Right lobe of liver (tissue), 6 donors: ENCODE data around the gene PDZD2. TPM values are rescaled to one million over a fixed set of nuclear protein-coding genes. Genes with fewer than 3 reads are reported as not detected.

Source experiments
- ATAC-seq, 4 donors: fragments of 200-7000 bp; cut with Tn5 transposase; one replicate each; pipeline ENCODE4 v1.9.1; 2020; ENCODE audit warnings: mild to moderate bottlenecking in 4 of 4, moderate library complexity in 4 of 4
- DNase-seq, 3 donors: peaks; one replicate each; pipeline ENCODE4 v3.0.0-alpha.2; 2020
- H3K27ac ChIP-seq, 3 donors: fragments of 200-600 bp; one replicate each; pipeline ENCODE4 v1.8.0; 2022
- H3K27me3 ChIP-seq, 2 donors: fragments of 200-600 bp; one replicate each; pipeline ENCODE4 v1.8.0; 2022
- H3K36me3 ChIP-seq, 4 donors: fragments of 200-600 bp; sonication (generic) in 1 of 4; one replicate each; pipeline versions ENCODE4 v1.5.1 to v1.8.0; 2017 to 2022; ENCODE audit warnings: control low read depth in 1 of 4
- H3K4me1 ChIP-seq, 4 donors: fragments of 200-600 bp; sonication (generic) in 1 of 4; one replicate each; pipeline versions ENCODE4 v1.5.1 to v1.8.0; 2017 to 2022; ENCODE audit warnings: control low read depth in 1 of 4
- H3K4me3 ChIP-seq, 3 donors: fragments of 200-600 bp; one replicate each; pipeline ENCODE4 v1.8.0; 2022
- H3K9me3 ChIP-seq, 4 donors: fragments of 200-600 bp; sonication (generic) in 1 of 4; one replicate each; pipeline versions ENCODE4 v1.5.1 to v1.8.0; 2017 to 2022; ENCODE audit warnings: control low read depth in 1 of 4
- CTCF ChIP-seq, 4 donors: fragments of 200-600 bp in 3 of 4; fragments of 450-650 bp in 1 of 4; IDR thresholded peaks; one replicate each; pipeline versions ENCODE4 v1.5.1 to v1.8.0; 2016 to 2022; ENCODE audit warnings: antibody characterized with exemption in 4 of 4, mild to moderate bottlenecking in 2 of 4
- POLR2A ChIP-seq: fragments of 450-650 bp; IDR thresholded peaks from one replicate; pipeline ENCODE4 v1.6.1; 2017; ENCODE audit warnings: antibody characterized with exemption, mild to moderate bottlenecking
- WGBS: methylation state at CpG from one replicate; pipeline ENCODE4 v1.1.6; 2018; ENCODE audit warnings: low coverage, low lambda C conversion rate; ENCODE audit not compliant: insufficient coverage; ENCODE audit errors: missing lambda C conversion rate; 5-methylcytosine and 5-hydroxymethylcytosine counted together
- intact Hi-C, 2 donors: fragments of 100-400 bp; cut with DNase I; formaldehyde crosslinking; loops; one replicate each; pipeline versions ENCODE4 v1.11.2 to v1.14.1; 2022
- total RNA-seq, 6 experiments: library from RNA; depleted of rRNA in 2 of 6; stranded (reverse); fragments of >200 nt in 2 of 6; fragmentation: NEBNext Ultra II Directional in 3 of 6; extraction: Animal tissue kit (Norgen Biotek cat#: 25700) in 3 of 6; gene quantifications; one replicate each; pipeline versions ENCODE4 v1.1.0 to v1.2.4, GENCODE V29; 2016 to 2023
- donor health status: DM: no; HTN: yes; CAD: no.
- donor health status: DM: no; HTN: no; CAD: no.
- donor health status: DM: no; HTN: no; CAD: no.
- donor health status: DM: no; HTN: yes; CAD: no.
- donor health status: DM: no; HTN: yes; CAD: no.

The PDZD2 gene
- total RNA-seq, 6 experiments from 2014 or later = 0.43 to 1.9 (median 0.88) TPM

GRCh38 chr5:32145378-32145777 is 506.4 kb downstream of the PDZD2 start:
- H3K27ac ChIP-seq = no peak overlapping the region
- ATAC-seq = no peak
- no peaks in the 10 kb centered on the region for H3K27me3 ChIP-seq
- no peak overlapping the region for H3K4me3 ChIP-seq
- TF ChIP-seq POLR2A (no peak), CTCF (IDR thresholded peaks at IDR 0.05) (no peak)
- DNase-seq = no peak
- H3K36me3 ChIP-seq = no peaks in the 10 kb centered on the region
- H3K4me1 ChIP-seq = peaks cover 0 to 50% (median 27%) of the 10 kb centered on the region in 4 donors
- WGBS = 49% methylated on average over 2 of the region's 2 CpGs
- intact Hi-C loops = no loop called here
- H3K9me3 ChIP-seq = no peaks in the 10 kb centered on the region

GRCh38 chr5:32147236-32147635 is 508.3 kb downstream of the PDZD2 start:
- ATAC-seq (peak; percentile 40 to 63 (median 54)), DNase-seq (no peak)
- no peak overlapping the region for H3K4me3 ChIP-seq
- no peaks in the 10 kb centered on the region for H3K27me3 ChIP-seq
- no peaks in the 10 kb centered on the region for H3K9me3 ChIP-seq
- peaks cover 0 to 65% (median 27%) of the 10 kb centered on the region in 4 donors for H3K4me1 ChIP-seq
- H3K27ac ChIP-seq = no peak overlapping the region
- H3K36me3 ChIP-seq = no peaks in the 10 kb centered on the region
- 6% methylated on average over 3 of the region's 3 CpGs for whole genome bisulfite sequencing
- TF ChIP-seq CTCF (IDR thresholded peaks at IDR 0.05) (no peak), POLR2A (no peak)
- intact Hi-C loops = no loop called here

GRCh38 chr5:32147959-32148358 is 509.0 kb downstream of the PDZD2 start:
- Histone ChIP-seq H3K36me3 (no peaks in the 10 kb centered on the region), H3K4me1 (peaks cover 0 to 72% (median 30%) of the 10 kb centered on the region in 4 donors), H3K4me3 (no peak overlapping the region), H3K27ac (no peak overlapping the region), H3K27me3 (no peaks in the 10 kb centered on the region), H3K9me3 (no peaks in the 10 kb centered on the region)
- ATAC-seq (peak; percentile 38 to 76 (median 69)), DNase-seq (no peak)
- WGBS = 57% methylated on average over 4 of the region's 4 CpGs
- intact Hi-C loops = no loop called here
- TF ChIP-seq POLR2A (no peak), CTCF (IDR thresholded peaks at IDR 0.05) (no peak)

GRCh38 chr5:32150366-32150765 is 511.4 kb downstream of the PDZD2 start:
- intact Hi-C loops = no loop called here
- Histone ChIP-seq H3K27me3 (no peaks in the 10 kb centered on the region), H3K4me1 (peaks cover 0 to 83% (median 28%) of the 10 kb centered on the region in 4 donors), H3K36me3 (no peaks in the 10 kb centered on the region), H3K4me3 (no peak overlapping the region), H3K27ac (no peak overlapping the region), H3K9me3 (no peaks in the 10 kb centered on the region)
- DNase-seq (no peak), ATAC-seq (no peak)
- 76% methylated on average over 1 of the region's 1 CpG for WGBS
- TF ChIP-seq POLR2A = no peak
- no peak for TF ChIP-seq CTCF (IDR thresholded peaks at IDR 0.05)

GRCh38 chr5:32151198-32151597 is 512.3 kb downstream of the PDZD2 start:
- ATAC-seq = no peak
- WGBS = 81% methylated on average over 6 of the region's 6 CpGs
- DNase-seq = no peak
- peaks cover 0 to 75% (median 23%) of the 10 kb centered on the region in 4 donors for H3K4me1 ChIP-seq
- H3K4me3 ChIP-seq = no peak overlapping the region
- TF ChIP-seq CTCF (IDR thresholded peaks at IDR 0.05) (no peak), POLR2A (no peak)
- H3K9me3 ChIP-seq = no peaks in the 10 kb centered on the region
- no peaks in the 10 kb centered on the region for H3K27me3 ChIP-seq
- no peaks in the 10 kb centered on the region for H3K36me3 ChIP-seq
- H3K27ac ChIP-seq = no peak overlapping the region
- intact Hi-C loops = no loop called here
